ENCODE measurements around the gene ANP32B.
"Not testable (repeated sequence)": the region's sequence is repeated elsewhere in the genome, so short reads cannot be mapped to it uniquely, and the experiment has no call there.

Gene ANP32B

GRCh38 chr9:97963232-97963631 lies 19.9 kb upstream of the ANP32B start:
- H3K4me3 ChIP-seq (ENCODE audit: control insufficient read depth, low read depth, low read length) = no peak overlapping the region
- TF ChIP-seq CTCF (IDR thresholded peaks at IDR 0.05; ENCODE audit: control insufficient read depth, insufficient read depth, low read depth, low read length, missing control alignments) = no peak
- no peak for DNase-seq (ENCODE audit: low read depth)

- no peak for TF ChIP-seq CTCF (IDR thresholded peaks at IDR 0.05; ENCODE audit: control insufficient read depth, insufficient read depth, low read depth, low read length, missing control alignments)
- no peak for DNase-seq (ENCODE audit: low read depth)
- H3K4me3 ChIP-seq (ENCODE audit: control insufficient read depth, low read depth, low read length) = no peak overlapping the region
These were observed 18.2 kb upstream of the ANP32B start for GRCh38 chr9:97964901-97965300.

- H3K4me3 ChIP-seq (ENCODE audit: control insufficient read depth, low read depth, low read length) = no peak overlapping the region
- no peak for DNase-seq (ENCODE audit: low read depth)
- TF ChIP-seq CTCF (IDR thresholded peaks at IDR 0.05; ENCODE audit: control insufficient read depth, insufficient read depth, low read depth, low read length, missing control alignments) = no peak
These were observed 16.6 kb upstream of the ANP32B start for GRCh38 chr9:97966493-97966892.

- no peak for TF ChIP-seq CTCF (IDR thresholded peaks at IDR 0.05; ENCODE audit: control insufficient read depth, insufficient read depth, low read depth, low read length, missing control alignments)
- DNase-seq (ENCODE audit: low read depth) = no peak
- no peak overlapping the region for H3K4me3 ChIP-seq (ENCODE audit: control insufficient read depth, low read depth, low read length)
These were observed 14.1 kb upstream of the ANP32B start for GRCh38 chr9:97969014-97969413.

GRCh38 chr9:97970165-97970564 lies 13.0 kb upstream of the ANP32B start:
- TF ChIP-seq CTCF (IDR thresholded peaks at IDR 0.05; ENCODE audit: control insufficient read depth, insufficient read depth, low read depth, low read length, missing control alignments) = no peak
- no peak overlapping the region for H3K4me3 ChIP-seq (ENCODE audit: control insufficient read depth, low read depth, low read length)
- no peak for DNase-seq (ENCODE audit: low read depth)

- TF ChIP-seq CTCF (IDR thresholded peaks at IDR 0.05; ENCODE audit: control insufficient read depth, insufficient read depth, low read depth, low read length, missing control alignments) = no peak
- no peak for DNase-seq (ENCODE audit: low read depth)
- no peak overlapping the region for H3K4me3 ChIP-seq (ENCODE audit: control insufficient read depth, low read depth, low read length)
These were observed 10.4 kb upstream of the ANP32B start for GRCh38 chr9:97972753-97973152.

- no peak overlapping the region for H3K4me3 ChIP-seq (ENCODE audit: control insufficient read depth, low read depth, low read length)
- DNase-seq (ENCODE audit: low read depth) = no peak
- TF ChIP-seq CTCF (IDR thresholded peaks at IDR 0.05; ENCODE audit: control insufficient read depth, insufficient read depth, low read depth, low read length, missing control alignments) = no peak
These were observed 7.8 kb upstream of the ANP32B start for GRCh38 chr9:97975376-97975775.

GRCh38 chr9:97976633-97977032 lies 6.5 kb upstream of the ANP32B start:
- DNase-seq (ENCODE audit: low read depth); H3K4me3 ChIP-seq (ENCODE audit: control insufficient read depth, low read depth, low read length): not testable (repeated sequence)

Data from AG09309 (cell line).